H1 (cell line): ENCODE measurements around the gene GARNL3. TPM values are rescaled to one million over a fixed set of nuclear protein-coding genes. Genes with fewer than 3 reads are reported as not detected.

ENCODE experiments used
- BACH1 ChIP-seq: IDR thresholded peaks from 2 replicates; pipeline ENCODE4 v1.6.1; 2012; ENCODE audit warnings: low read length, improper control_type of control experiment
- CHD1 ChIP-seq: IDR thresholded peaks from 2 replicates; pipeline ENCODE4 v1.6.1; 2012; ENCODE audit warnings: low read depth, low read length, improper control_type of control experiment
- CREB1 ChIP-seq: IDR thresholded peaks from 2 replicates; pipeline ENCODE4 v1.6.1; 2012; ENCODE audit warnings: inconsistent platforms
- CTCF ChIP-seq, 3 experiments: IDR thresholded peaks; 1 replicate in 2 of 3; 2 replicates in 1 of 3; pipeline versions ENCODE4 v1.5.1 to v1.6.1; 2011; ENCODE audit warnings: low read length in 3 of 3, mild to moderate bottlenecking in 3 of 3, inconsistent platforms in 2 of 3, low read depth in 1 of 3, moderate library complexity in 1 of 3; ENCODE audit not compliant: insufficient read depth in 1 of 3; ENCODE audit errors: control extremely low read depth in 1 of 3
- E2F6 ChIP-seq: IDR thresholded peaks from 2 replicates; pipeline ENCODE4 v1.6.1; 2012; ENCODE audit warnings: inconsistent platforms
- EP300 ChIP-seq, 2 experiments: IDR thresholded peaks; 1 replicate in 1 of 2; 2 replicates in 1 of 2; pipeline ENCODE4 v1.6.1; 2011 to 2012; ENCODE audit warnings: low read depth in 2 of 2, low read length in 2 of 2, mild to moderate bottlenecking in 2 of 2, borderline replicate concordance in 1 of 2, inconsistent platforms in 1 of 2, moderate library complexity in 1 of 2
- EZH2 ChIP-seq: fragments of 200-600 bp; sonication (generic); IDR thresholded peaks from 2 replicates; pipeline ENCODE4 v1.7.1; 2012; ENCODE audit warnings: low read depth, mild to moderate bottlenecking, moderate library complexity, low read length, inconsistent platforms; ENCODE audit not compliant: severe bottlenecking
- GABPA ChIP-seq: IDR thresholded peaks from 2 replicates; pipeline ENCODE4 v1.6.1; 2011; ENCODE audit warnings: mild to moderate bottlenecking, low read length, moderate library complexity, borderline replicate concordance; ENCODE audit not compliant: insufficient read depth
- JUN ChIP-seq: IDR thresholded peaks from 2 replicates; pipeline ENCODE4 v1.6.1; 2011; ENCODE audit warnings: low read depth, mild to moderate bottlenecking, improper control_type of control experiment, low read length
- JUND ChIP-seq: IDR thresholded peaks from 2 replicates; pipeline ENCODE4 v1.6.1; 2011; ENCODE audit warnings: mild to moderate bottlenecking, improper control_type of control experiment, low read length
- KDM1A ChIP-seq: fragments of 200-600, 300-600 bp; sonication (generic); IDR thresholded peaks from 2 replicates; pipeline ENCODE4 v1.7.1; 2016; ENCODE audit warnings: mild to moderate bottlenecking, low read length, borderline replicate concordance
- KDM5A ChIP-seq: fragments of 200-600 bp; IDR thresholded peaks from 2 replicates; pipeline ENCODE4 v1.7.1; 2012; ENCODE audit warnings: mild to moderate bottlenecking, low read length, inconsistent platforms, mixed read lengths
- NRF1 ChIP-seq: IDR thresholded peaks from 2 replicates; pipeline ENCODE4 v1.6.1; 2011; ENCODE audit warnings: mild to moderate bottlenecking, low read depth, low read length, improper control_type of control experiment
- PHF8 ChIP-seq: fragments of 200-600 bp; sonication (generic); conservative IDR thresholded peaks from 2 replicates; pipeline ENCODE4 v1.7.1; 2012; ENCODE audit warnings: low read depth, mild to moderate bottlenecking, inconsistent platforms, low read length, moderate library complexity
- POLR2AphosphoS5 ChIP-seq: IDR thresholded peaks from 2 replicates; pipeline ENCODE4 v1.6.1; 2011; ENCODE audit warnings: low read depth, low read length
- RBBP5 ChIP-seq: IDR thresholded peaks from 2 replicates; pipeline ENCODE4 v1.7.1; 2012; ENCODE audit warnings: low read depth, mild to moderate bottlenecking, inconsistent platforms, low read length, moderate library complexity, borderline replicate concordance
- RXRA ChIP-seq: IDR thresholded peaks from 2 replicates; pipeline ENCODE4 v1.6.1; 2011; ENCODE audit warnings: low read depth, mild to moderate bottlenecking, low read length, moderate library complexity; ENCODE audit not compliant: insufficient read depth
- SIX5 ChIP-seq: IDR thresholded peaks from 2 replicates; pipeline ENCODE4 v1.6.1; 2011; ENCODE audit warnings: mild to moderate bottlenecking, low read depth, low read length
- SUZ12 ChIP-seq: fragments of 200-600 bp; sonication (generic); IDR thresholded peaks from 2 replicates; pipeline ENCODE4 v1.6.1; 2012; ENCODE audit warnings: mild to moderate bottlenecking, inconsistent platforms, low read length, moderate library complexity, mixed read lengths
- TAF1 ChIP-seq: IDR thresholded peaks from 2 replicates; pipeline ENCODE4 v1.6.1; 2011; ENCODE audit warnings: mild to moderate bottlenecking, low read depth, low read length
- YY1 ChIP-seq: IDR thresholded peaks from 2 replicates; pipeline ENCODE4 v1.6.1; 2011; ENCODE audit warnings: low read depth, mild to moderate bottlenecking, low read length
- polyA plus RNA-seq, 7 experiments: library from polyadenylated mRNA; depleted of rRNA in 3 of 7; stranded (reverse) in 5 of 7; unstranded in 2 of 7; fragments of >200 nt in 5 of 7; fragments of 200-250 nt in 2 of 7; gene quantifications; 1 replicate in 5 of 7; 2 replicates in 1 of 7; 4 replicates in 1 of 7; pipeline versions ENCODE4 v1.2.1 to v1.2.3, GENCODE V29; 2011 to 2013; ENCODE audit warnings: missing spikeins in 2 of 7, mixed read lengths in 2 of 7
- total RNA-seq: library from RNA; stranded (reverse); fragmentation: NEBNext Ultra II Directional; extraction: Animal tissue kit (Norgen Biotek cat#: 25700); gene quantifications from 2 replicates; pipeline ENCODE4 v1.2.1, GENCODE V29; 2021

GARNL3 gene
- total and polyA plus RNA-seq, 2 of the 8 experiments (the other 6 are each of a cell fraction or from before 2014, with no cell fraction given), result 6.5 to 18.3 TPM

- TF ChIP-seq NRF1, result peak; percentile 40; the same call in 1 of the 2 replicates
- TF ChIP-seq GABPA, result peak; percentile 83; the same call in 1 of the 2 replicates
- no peak; the same call in 1 of the 2 replicates for TF ChIP-seq YY1
- no peak for TF ChIP-seq BACH1
- no peak; the same call in 1 of the 2 replicates for TF ChIP-seq JUND
- TF ChIP-seq RXRA, result no peak
- TF ChIP-seq CHD1, result no peak
- TF ChIP-seq PHF8, result peak; percentile 59
- TF ChIP-seq E2F6, result no peak
- peak; percentile 79 for TF ChIP-seq TAF1
- peak; percentile 53 for TF ChIP-seq SIX5
- TF ChIP-seq SUZ12, result no peak
- no peak for TF ChIP-seq CTCF (IDR thresholded peaks at IDR 0.05; ENCODE audit: control extremely low read depth in 1 of 3, insufficient read depth in 1 of 3, low read depth in 1 of 3, low read length in 3 of 3)
- peak; percentile 73; the same call in 1 of the 2 replicates for TF ChIP-seq KDM5A
- no peak for TF ChIP-seq EP300 (IDR thresholded peaks at IDR 0.05; ENCODE audit: borderline replicate concordance in 1 of 2, low read depth in 2 of 2, low read length in 2 of 2)
- 0 out of 2 replicates have a peak, but pooled peaks have one; percentile 31 for TF ChIP-seq RBBP5
- TF ChIP-seq JUN, result no peak
- TF ChIP-seq KDM1A, result no peak
- peak; percentile 96 for TF ChIP-seq CREB1
- peak; percentile 61 for TF ChIP-seq POLR2AphosphoS5
- TF ChIP-seq EZH2, result no peak
These were observed 159.5 kb downstream of the GARNL3 start, which contains the start of gene ZNF79 (continued) for GRCh38 chr9:127423934-127424675.
